Caki2 (cell line): ENCODE results near the gene LCN6. TPM values are rescaled to one million over a fixed set of nuclear protein-coding genes. Genes with fewer than 3 reads are reported as not detected.
A peak's percentile ranks its signal among the peaks of the same experiment; 100 is the strongest.
"Not testable (repeated sequence)": the region's sequence is repeated elsewhere in the genome, so short reads cannot be mapped to it uniquely, and the experiment has no call there.

Source experiments
- DNase-seq: peaks from one replicate; pipeline ENCODE4 v3.0.0-alpha.2; 2015; ENCODE audit warnings: low read depth
- in situ Hi-C: cut with HindIII; loops from 2 replicates; pipeline ENCODE4 v1.10.0; 2016; ENCODE audit warnings: low sequenced_read_pairs, low pct_unique_long_range_greater_than_20kb, mixed read lengths
- total RNA-seq: library from RNA; depleted of rRNA; stranded (reverse); fragments of >200 nt; shearing (Covaris generic); gene quantifications from 2 replicates; pipeline ENCODE4 v1.2.3, GENCODE V29; 2014; ENCODE audit warnings: low replicate concordance; rRNA removed

The LCN6 gene, protein sequence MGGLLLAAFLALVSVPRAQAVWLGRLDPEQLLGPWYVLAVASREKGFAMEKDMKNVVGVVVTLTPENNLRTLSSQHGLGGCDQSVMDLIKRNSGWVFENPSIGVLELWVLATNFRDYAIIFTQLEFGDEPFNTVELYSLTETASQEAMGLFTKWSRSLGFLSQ
- not detected in 2 replicates for total RNA-seq

DNA sequence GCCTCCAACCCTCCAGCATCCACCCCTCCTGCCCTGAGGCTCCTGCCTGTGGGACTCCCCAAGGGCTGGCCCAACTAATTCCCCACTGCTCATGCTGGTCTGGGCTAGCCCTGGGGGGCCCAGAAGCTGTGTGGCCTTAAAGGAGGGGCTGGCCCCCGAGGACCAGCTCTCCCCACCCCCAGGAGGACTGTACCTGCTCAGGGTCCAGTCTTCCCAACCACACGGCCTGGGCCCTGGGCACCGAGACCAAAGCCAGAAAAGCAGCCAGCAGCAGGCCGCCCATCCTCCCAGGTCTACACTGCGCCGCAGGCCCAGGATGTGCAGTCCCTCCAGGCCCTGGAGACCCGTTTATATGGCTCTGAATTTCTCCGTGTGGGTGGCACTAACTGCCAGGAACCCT, at the start of gene LCN6:
Gene LCN6 (minus strand): TSS at position 325 of the 400 bp plus-strand sequence. CDS start 42 bp downstream, at position 283.
- in situ Hi-C loops: no loop called here
- no peak for DNase-seq

DNA sequence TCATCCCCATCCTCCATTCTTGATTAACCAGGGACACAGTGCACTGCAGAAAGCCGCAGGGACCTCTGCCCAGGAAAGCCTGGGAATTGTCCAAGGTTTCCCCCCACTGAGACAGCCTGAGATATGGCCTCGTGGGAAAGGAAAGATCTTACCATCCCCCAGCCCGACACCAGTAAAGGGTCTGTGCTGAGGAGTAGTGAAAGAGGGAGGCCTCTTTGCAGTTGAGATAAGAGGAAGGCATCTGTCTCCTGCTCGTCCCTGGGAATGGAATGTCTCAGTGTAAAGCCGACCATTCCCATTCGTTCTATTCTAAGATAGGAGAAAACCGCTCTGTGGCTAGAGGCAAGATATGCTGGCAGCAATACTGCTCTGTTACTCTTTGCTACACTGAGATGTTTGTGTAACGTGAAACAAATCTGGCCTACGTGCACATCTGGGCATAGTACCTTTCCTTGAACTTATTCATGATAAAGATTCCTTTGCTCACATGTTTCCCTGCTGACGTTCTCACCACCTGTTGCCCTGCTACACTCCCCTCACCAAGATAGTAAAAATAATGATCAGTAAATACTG, 48.5 kb upstream of the LCN6 start:
- DNase-seq: not testable (repeated sequence)

DNA sequence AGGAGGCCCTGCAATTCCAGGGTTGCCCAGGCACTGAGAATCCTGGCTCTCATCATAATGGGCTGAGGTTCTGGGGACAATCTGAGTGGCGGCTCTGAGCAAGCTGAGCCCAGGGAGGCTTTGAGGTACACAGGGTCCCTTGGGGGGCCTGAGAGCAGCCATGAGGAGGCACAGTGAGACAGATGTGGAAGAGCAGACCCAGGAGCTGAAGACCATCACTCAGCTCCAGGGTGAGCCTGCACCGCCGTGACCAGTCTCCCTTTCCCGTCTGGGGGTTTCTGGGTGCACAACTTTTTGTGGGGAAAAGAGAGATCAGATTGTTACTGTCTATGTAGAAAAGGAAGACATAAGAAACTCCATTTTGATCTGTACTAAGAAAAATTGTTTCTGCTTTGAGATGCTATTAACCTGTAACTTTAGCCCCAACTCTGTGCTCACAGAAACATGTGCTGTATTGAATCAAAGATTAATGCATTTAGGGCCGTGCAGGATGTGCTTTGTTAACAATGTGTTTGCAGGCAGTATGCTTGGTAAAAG, 48.0 kb upstream of the LCN6 start, which contains the start of gene CCDC183:
Gene CCDC183 (plus strand): TSS at position 101 of the 537 bp plus-strand sequence. CDS start 60 bp downstream, at position 161.
- in situ Hi-C loops: no loop called here
- DNase-seq: no peak

More for the DNA sequence above, 48.5 kb upstream of the LCN6 start:
- in situ Hi-C loops: not testable (repeated sequence)

DNA sequence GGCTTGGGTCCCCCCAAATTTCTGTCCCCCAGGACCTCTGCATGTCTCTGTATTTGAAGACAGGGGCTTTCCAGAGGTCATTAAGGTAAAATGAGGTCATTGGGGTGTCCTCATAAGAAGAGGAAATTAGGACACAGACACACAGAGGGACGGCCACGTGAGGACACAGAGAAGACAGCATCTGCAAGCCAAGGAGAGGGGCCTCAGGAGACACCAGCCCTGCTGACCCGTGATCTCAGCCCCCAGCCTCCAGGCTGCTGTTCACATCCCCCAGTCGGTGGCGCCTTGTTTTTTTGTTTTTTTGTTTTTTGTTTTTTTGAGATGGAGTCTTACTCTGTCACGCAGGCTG, 46.6 kb upstream of the LCN6 start:
- no peak for DNase-seq
- in situ Hi-C loops: no loop called here

DNA sequence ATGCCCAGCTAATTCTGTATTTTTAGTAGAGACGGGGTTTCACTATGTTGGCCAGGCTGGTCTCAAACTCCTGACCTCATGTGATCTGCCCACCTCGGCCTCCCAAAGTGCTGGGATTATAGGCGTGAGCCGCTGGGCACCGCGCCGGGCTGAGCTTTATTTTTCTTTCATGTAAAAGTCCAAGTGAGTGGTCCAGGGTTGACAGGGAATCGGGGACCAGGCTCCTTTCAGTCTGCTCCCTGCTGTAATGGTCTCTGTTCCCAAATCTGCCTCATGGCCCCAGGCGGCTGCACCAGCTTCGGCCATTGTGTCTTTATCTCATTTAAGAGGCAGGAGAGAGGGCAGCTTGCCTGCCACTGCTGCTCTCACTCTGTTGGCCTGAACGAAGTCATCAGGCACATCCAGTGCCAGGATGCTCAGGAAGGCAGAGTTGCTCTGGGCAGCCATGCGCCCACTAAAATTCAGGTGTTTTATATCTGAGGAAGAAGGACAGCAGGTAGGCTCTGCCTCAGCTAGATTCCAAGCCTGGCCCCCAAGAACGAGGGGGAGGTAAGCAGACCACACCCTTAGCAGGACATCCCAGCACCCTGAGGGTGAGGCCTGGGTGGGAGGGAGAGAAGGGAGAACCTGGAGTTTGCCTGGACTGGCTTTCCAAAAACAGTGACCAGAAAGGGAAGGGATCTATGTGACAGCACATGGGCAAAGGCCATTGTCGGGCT, 46.1 kb upstream of the LCN6 start:
- in situ Hi-C loops: no loop called here
- DNase-seq: no peak

DNA sequence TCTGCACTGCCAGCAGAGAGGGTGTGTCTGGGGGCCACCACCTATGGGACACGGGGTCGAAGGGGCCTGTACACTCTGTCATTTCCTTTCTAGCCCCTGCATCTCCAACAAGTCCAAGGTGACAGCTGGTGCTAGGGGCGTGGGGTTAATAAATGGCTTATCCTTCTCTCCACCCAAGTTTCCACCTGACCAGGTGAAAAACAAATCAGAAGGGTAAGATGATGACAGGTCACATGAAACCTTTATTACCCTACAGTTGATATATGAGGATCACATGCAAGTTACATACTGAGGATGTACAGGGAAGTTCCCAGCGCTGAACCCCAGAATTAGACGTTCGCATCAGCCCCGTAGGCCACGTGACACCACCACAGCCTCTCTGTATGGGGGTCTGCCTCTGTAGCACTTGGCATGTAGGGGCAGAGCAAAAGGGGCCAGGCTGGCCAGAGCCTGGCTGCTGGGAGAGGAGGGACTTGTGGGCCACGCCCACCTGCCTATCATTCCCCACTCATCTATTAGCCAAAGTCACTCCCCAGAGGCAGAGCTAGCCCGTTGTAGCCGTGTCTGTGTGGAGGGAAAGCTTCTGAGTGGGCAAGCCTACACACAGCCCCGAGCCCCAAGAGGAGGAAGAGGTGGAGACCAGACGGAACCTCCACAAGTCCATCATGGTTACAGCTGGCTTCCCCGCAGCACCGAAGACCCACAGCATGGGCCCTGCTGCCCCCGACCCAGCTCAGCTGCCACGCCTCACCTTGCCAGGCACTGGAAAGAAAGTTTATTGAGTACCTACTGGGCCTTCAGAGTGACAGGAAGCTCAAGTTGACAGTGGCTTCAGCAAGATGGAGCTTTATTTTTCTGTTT, 45.0 kb upstream of the LCN6 start:
- in situ Hi-C loops: no loop called here

DNA sequence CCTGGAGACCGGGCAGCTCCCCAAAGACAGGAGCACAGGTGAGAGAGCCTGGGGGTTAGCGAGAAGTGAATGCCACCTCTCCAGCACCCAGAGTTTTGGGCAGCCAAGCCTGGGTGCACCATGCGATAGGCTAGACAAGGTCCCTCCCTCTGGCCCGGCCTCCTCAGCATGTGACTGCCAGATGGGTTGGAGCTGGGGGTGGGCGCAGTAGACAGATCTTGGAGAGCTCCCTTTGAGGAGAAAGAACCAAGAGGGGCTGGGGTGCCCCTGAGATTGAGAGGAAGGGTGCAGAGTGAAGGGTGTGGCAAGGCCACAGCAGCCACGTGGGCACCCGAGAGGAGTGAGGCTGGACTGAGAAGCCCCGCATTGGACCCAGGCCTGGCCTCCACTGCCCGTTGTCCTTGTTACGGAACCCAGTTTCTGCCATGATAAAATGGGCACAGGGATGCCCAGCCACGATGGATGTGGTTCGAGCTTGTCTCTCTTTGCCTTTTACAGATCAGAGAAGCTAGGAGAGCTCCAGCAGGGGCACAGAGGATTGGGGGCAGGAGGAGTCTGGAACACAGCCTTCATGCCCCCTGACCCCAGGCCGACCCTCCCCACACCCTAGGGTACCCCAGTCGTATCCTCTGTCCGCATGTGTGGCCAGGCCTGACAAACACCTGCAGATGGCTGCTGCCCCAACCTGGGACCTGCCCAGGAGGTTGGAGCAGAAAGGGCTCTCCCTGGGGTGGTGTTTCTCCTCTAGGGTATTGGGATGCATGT, 44.2 kb upstream of the LCN6 start:
- in situ Hi-C loops: no loop called here
- DNase-seq: no peak

More for the DNA sequence above, 45.0 kb upstream of the LCN6 start:
- peak; percentile 50 for DNase-seq

DNA sequence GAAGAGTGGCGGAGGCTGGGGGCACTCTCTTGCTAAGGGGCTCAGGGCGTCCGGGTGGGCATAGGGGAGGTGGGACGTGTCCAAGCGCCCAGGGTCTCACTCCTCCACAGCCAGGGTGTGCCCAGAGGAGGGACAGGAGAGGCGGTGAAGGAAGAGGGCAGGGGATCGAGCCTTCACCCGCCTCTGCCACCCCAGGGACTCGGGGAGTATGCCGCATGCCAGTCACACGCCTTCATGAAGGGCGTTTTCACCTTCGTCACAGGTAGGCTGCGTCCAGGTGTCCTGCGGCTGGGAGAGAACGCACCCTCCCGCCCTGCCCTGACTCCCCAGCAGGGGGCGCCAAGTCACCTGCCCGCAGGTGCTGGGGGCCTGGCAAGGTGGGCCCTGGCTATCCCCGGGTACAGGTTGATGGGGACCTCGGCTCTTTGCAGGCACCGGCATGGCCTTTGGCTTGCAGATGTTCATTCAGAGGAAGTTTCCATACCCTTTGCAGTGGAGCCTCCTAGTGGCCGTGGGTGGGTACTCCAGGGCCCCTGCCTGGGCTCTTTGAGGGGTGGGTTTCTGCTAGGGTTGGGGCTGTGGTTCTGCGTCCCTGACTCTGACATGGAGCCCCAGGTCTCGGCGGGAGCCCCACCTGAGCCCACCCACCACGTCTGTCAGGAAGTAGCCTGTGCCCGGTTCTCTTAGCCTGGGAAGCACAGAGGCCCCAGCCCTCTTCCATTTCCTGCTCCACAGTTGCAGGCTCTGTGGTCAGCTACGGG, 43.4 kb upstream of the LCN6 start:
- in situ Hi-C loops: no loop called here
- peak; percentile 56 for DNase-seq

DNA sequence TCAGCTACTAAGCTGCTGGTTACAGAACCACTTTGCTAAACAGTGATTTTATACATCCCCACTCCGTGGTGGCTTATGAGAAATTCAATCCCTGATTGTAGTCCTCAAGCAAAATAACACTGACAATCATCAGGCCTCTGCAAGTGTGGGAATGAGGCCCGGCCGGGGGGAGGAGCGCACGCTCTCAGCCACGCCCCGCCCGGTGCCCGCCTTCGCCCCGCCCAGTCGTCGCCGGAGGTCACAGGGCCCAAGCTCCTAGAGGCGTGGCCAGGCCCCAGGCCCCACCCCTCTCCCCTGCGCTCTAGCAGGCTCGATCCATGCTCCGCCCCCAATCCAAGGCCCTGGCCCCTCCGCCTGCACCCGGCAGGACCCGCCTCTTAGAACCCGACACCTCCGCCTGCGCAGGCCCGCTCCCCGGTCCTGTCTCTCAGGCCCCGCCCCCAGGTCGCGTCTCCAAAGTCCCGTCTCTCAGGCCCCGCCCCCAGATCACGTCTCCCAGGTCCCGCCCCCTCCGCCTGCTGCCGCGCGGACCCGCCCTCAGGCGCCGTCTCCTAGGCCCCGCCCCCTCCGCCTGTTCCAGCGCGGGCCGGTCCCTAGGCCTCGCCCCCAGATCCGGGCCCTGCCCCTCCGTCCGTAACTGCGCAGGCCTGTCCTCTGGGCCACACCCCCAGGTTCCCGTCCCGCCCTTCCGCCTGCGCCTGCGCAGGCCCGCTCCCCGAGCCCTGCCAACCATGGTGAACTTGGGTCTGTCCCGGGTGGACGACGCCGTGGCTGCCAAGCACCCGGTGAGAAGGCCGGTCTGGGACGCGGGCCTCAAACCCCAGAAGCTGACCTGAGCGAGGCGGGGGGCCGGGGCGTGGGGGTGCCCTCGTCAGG, 42.6 kb upstream of the LCN6 start, which contains the start of gene TMEM141:
Gene TMEM141 (plus strand): TSS at position 705 of the 876 bp plus-strand sequence. CDS start 27 bp downstream, at position 732.
- in situ Hi-C loops: no loop called here
- peak; percentile 97 for DNase-seq

DNA sequence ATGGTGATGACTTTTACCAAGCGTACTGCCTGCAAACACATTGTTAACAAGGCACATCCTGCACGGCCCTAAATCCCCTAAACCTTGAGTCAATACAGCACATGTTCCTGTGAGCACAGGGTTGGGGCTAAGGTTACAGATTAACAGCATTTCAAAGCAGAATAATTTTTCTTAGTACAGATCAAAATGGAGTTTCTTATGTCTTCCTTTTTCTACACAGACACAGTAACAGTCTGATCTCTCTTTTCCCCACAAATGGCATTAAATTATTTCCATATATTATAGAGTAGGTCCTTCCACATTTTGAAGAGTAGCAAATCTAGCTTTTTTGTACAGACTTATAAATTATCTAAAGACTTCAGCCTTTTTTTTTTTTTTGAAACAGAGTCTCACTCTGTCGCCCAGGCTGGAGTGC, 41.2 kb upstream of the LCN6 start:
- in situ Hi-C loops: no loop called here
- peak; percentile 56 for DNase-seq

DNA sequence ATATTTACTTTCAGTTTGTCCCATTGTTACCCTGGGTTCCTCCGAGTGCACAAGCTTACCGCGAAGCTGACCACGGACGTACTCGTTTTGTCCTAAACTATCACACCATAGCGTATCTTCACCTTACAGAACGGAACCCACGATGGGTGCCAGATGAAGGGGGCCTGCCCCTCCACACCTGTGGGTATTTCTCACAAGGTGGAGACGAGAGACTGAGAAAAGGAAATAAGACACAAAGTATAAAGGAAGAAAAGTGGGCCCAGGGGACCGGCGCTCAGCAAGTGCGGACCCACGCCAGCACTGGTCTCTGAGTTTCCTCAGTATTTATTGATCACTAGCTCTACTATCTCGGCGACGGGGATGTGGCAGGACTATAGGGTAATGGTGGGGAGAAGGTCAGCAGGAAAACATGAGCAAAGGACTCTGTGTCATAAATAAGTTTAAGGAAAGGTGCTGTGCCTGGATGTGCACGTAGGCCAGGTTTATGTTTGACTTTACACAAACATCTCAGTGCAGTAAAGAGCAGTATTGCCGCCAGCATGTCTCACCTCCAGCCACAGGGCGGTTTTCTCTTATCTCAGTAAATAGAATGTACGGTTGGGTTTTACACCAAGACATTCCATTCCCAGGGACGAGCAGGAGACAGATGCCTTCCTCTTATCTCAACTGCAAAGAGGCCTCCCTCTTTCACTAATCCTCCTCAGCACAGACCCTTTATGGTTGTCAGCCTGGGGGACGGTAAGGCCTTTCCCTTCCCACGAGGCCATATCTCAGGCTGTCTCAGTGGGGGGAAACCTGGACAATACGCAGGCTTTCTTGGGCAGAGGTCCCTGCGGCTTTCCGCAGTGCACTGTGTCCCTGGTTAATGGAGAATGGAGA, 40.6 kb upstream of the LCN6 start:
- in situ Hi-C loops: not testable (repeated sequence)
- peak; percentile 70 for DNase-seq

DNA sequence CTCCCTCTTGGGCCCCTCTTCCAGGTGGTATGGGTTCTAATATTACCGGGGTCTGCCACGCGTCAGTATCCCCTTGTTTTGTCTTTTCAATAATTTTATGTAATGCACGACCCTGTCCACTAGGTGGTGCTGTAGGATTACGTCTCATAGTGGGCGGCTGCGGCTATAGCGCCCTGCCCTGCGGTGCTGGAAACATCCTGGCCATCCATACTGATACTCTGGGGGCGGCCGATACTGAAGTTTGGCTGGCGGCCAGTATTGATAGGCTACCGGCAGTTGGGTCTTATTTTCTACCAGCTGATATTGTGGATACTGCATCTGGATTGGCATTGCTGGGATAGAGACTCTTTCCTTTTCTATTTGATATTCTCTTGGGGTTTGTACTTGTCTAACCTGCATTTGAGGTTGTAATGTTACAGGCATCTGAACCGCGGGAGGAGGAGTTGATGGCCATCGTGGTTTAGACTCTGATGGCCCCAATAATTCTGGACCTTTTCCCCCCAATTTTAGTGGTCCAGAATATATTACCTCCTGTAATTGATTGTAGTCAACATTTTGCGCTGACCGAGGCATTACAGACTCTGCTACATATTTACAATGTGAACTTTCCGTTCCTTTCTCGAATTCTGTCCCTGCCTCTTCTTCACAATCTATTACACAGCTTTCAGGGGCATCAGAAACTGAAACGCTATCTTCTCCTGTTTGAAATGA, 39.5 kb upstream of the LCN6 start:
- DNase-seq: peak; percentile 66
- in situ Hi-C loops: no loop called here

DNA sequence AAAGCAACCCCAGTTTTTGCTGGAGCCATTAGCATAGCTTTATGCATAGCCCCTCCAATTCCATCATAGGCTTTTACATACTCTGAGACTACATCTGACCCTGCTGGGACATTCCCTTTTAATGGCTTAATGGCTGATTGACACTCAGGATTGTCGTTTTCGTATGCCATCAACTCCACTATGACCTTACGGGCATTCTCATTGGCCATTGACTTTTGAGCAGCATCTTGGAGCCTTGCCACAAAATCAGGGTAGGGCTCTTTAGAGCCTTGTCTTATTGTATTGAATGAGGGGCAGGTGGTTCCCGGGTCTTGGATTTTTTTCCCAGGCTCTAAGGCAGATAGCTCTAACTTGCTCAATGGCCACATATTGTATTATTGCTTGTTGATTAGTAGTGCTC, 38.7 kb upstream of the LCN6 start:
- in situ Hi-C loops, DNase-seq: not testable (repeated sequence)

DNA sequence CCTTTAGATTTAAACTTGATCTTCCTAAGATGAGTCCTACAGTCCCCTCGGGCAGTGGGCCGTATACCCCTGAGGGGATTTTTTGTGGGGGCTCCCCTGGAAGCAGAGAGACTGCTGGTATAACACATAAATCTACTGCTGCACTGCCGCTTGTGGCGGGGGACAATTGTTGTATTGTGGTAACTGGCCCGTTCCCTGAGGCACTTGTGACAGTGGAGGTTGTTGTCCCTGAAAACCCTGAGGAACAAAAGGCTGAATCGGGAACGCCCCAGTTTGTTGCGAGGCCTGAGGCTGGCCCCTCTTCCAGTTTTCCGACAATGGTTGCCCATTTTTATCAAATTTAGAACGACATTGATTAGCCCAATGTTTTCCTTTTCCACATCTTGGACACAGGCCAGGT, 38.1 kb upstream of the LCN6 start:
- DNase-seq: no peak
- in situ Hi-C loops: no loop called here
